Measurements from ENCODE around the gene CAMK2N2.

CAMK2N2 gene

DNA sequence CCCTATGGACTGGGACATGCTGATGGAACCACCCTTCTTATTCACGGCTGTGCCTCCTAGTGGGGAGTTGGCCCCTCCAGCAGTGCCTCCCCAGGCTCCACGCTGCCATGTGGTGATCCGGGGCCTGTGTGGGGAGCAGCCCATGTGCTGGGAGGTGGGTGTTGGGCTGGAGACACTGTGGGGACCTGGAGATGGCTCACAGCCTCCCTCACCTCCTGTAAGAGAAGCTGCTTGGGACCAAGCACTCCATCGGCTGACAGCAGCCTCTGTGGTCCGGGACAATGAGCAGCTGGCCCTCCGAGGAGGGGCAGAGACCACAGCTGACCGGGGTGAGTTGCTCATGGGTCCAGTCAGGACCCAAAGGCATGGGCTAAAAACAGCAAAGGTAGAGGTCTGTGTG lies 21.6 kb downstream of the CAMK2N2 start:
- ATAC-seq: no peak

- no peak for ATAC-seq
Measured at GRCh38 chr3:184239221-184239620, 22.1 kb downstream of the CAMK2N2 start.

GRCh38 chr3:184238246-184238818 lies 23.0 kb downstream of the CAMK2N2 start:
- no peak for ATAC-seq

DNA sequence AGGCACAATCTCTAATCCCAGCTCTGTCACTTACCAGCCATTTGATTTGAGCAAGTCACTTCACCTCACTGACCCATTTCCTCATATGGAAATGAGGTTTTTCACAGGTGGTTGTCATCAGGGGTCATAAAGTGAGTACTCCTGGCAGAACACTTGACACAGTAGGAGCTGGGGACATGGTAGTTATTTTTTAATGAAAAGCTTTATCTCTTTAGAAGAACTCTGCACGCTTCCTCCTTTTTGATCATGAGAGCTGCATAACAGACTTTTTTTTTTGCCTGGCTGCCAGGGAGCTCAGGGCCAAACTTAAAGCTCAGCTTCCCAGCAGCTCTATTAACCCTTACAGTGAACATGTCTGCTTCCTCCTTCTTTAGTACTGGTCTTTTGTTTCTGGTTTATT lies 23.5 kb downstream of the CAMK2N2 start:
- no peak for ATAC-seq

DNA sequence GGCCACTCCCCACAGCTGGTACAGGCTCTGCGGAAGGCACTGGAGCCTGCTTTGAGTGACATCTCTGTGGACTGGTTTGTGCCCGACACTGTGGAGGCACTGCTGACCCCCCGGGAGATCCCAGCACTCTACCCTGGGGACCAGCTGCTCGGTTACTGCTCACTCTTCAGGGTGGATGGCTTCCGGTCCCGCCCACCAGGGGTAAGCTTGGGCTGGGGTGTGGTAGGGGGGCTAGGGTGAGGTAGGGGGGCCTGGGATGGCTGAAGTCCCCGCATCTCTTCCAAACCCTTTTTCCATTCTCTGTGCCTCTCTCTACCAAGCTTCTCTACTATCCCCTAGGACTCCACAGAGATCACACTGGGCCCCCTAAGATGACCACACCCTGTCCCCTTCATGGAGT lies 24.1 kb downstream of the CAMK2N2 start:
- no peak for ATAC-seq

GRCh38 chr3:184236636-184237035 lies 24.7 kb downstream of the CAMK2N2 start:
- no peak for ATAC-seq

- no peak for ATAC-seq
Measured at GRCh38 chr3:184236033-184236410, 25.3 kb downstream of the CAMK2N2 start.

DNA sequence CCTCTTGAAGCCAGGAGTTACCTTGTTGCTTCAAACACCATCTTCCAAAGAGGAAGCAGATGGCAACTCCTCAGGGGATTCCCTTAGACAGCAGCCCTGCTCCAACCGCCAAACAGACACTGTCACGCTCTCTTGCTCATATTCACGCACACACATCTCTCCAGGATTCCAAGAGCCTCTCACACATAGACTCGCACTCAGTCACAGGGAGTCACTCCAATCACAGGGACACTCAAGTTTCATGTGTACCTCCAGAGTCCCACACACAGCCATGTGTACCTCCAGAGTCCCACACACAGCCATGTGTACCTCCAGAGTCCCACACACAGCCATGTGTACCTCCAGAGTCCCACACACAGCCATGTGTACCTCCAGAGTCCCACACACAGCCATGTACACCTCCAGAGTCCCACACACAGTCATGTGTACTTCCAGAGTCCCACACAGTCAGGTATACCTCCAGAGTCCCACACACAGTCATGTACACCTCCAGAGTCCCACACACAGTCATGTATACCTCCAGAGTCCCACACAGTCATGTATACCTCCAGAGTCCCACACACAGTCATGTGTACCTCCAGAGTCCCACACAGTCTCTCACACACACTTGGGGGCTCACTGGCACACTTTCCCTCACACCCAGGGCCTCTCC lies 25.8 kb downstream of the CAMK2N2 start:
- ATAC-seq: no peak

DNA sequence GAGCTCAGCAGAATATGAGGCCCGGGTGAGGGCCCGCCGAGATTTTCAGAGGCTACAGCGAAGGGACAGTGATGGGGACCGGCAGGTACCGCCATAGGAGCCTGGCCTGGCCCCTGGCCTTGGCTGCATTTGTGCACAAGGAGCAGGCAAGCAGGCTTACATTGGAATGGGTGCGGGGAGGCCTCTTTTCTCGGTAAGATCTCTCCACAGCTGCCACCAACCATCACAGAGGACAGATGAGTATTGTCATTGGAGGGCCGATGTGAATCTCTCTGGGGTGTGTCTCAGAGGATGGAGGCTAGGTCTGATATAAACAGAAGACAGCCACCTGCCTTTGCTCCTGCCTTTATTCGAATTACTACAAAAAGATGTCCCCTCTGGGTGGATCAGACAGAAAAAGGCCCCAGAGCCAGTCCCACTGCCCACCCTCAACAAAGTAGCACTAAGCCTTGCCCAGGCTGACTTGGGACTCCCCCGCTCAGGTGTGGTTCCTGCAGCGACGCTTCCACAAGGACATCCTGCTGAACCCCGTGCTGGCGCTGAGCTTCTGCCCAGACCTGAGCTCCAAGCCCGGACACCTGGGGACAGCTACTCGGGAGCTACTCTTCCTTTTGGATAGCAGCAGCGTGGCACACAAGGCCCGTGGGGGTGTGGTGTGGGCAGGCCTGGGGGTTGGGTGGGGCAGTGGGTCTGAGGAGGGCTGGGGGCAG lies 26.5 kb downstream of the CAMK2N2 start:
- ATAC-seq: no peak

- no peak for ATAC-seq
Measured at GRCh38 chr3:184234224-184234623, 27.1 kb downstream of the CAMK2N2 start.

- ATAC-seq: no peak
Measured at GRCh38 chr3:184233127-184233843, 28.1 kb downstream of the CAMK2N2 start.

- ATAC-seq: no peak
Measured at GRCh38 chr3:184231671-184232070, 29.7 kb downstream of the CAMK2N2 start.

GRCh38 chr3:184230603-184231528 lies 30.5 kb downstream of the CAMK2N2 start:
- no peak for ATAC-seq

GRCh38 chr3:184230081-184230602 lies 31.2 kb downstream of the CAMK2N2 start:
- ATAC-seq: no peak

- ATAC-seq: peak; percentile 93 to 95
Measured at GRCh38 chr3:184229394-184230080, 31.8 kb downstream of the CAMK2N2 start, which contains the start of gene VWA5B2. VWA5B2 (plus strand) TSS chr3:184229585; CDS start chr3:184230529, 944 bp downstream.

GRCh38 chr3:184228376-184229137 lies 32.8 kb downstream of the CAMK2N2 start:
- no peak for ATAC-seq

- peak; percentile 25 to 26 for ATAC-seq
Measured at GRCh38 chr3:184227481-184227935, 33.8 kb downstream of the CAMK2N2 start.

DNA sequence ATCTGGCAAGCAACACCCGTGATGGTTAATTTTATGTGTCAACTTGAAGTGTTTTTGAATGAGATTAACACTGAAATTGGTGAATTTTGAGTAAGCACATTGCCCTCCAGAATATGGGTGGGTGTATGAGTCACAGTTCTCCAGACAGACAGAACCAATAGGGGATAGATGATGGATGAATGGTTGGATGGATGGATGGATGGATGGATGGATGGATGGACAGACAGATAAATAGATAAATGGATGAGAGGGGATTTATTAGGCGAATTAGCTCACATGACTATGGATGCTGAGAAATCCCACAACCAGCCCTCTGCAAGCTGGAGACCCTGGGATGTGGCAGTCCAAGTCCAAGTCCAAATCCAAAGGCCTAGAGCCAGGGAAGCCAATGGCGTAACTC lies 37.4 kb downstream of the CAMK2N2 start:
- no peak for ATAC-seq

- no peak for ATAC-seq
Measured at GRCh38 chr3:184222521-184222920, 38.8 kb downstream of the CAMK2N2 start.

GRCh38 chr3:184218814-184219213 lies 42.5 kb downstream of the CAMK2N2 start:
- ATAC-seq: no peak

GRCh38 chr3:184211718-184212117 lies 49.6 kb downstream of the CAMK2N2 start:
- no peak for ATAC-seq
